WTC11 (cell line): ENCODE results near the gene LRRC75B. TPM values are rescaled to one million over a fixed set of nuclear protein-coding genes. Genes with fewer than 3 reads are reported as not detected.
"Not testable (repeated sequence)": the region's sequence is repeated elsewhere in the genome, so short reads cannot be mapped to it uniquely, and the experiment has no call there.

Experiments used
- ATAC-seq: fragments of 200-7000 bp; cut with Tn5 transposase; 2 replicates; pipeline ENCODE4 v1.10.0; 2021; ENCODE audit warnings: mild to moderate bottlenecking, moderate library complexity
- CTCF ChIA-PET: fragments of 300-600 bp; sonication (Branson Sonifier 250); formaldehyde crosslinking; loops from one replicate; lab custom pipeline; 2021; ENCODE audit warnings: antibody characterized with exemption; lab: Charles Lee
- POLR2A ChIA-PET: fragments of 350-600 bp; sonication (Branson Sonifier 250); formaldehyde crosslinking; loops from one replicate; lab custom pipeline; 2021; ENCODE audit warnings: antibody characterized with exemption; lab: Charles Lee
- DNase-seq: peaks from one replicate; pipeline ENCODE4 v3.0.0; 2021; ENCODE audit warnings: low spot score
- H3K27ac Mint-ChIP-seq: 2 replicates; pipeline ENCODE4 v1.8.0; 2021; ENCODE audit warnings: mixed read lengths
- H3K27me3 Mint-ChIP-seq: 2 replicates; pipeline ENCODE4 v1.8.0; 2021; ENCODE audit warnings: low read depth, mild to moderate bottlenecking, moderate library complexity, mixed read lengths
- H3K36me3 Mint-ChIP-seq: 2 replicates; pipeline ENCODE4 v1.8.0; 2021; ENCODE audit warnings: mixed read lengths
- H3K4me1 Mint-ChIP-seq: 2 replicates; pipeline ENCODE4 v1.8.0; 2022; ENCODE audit warnings: mixed read lengths
- H3K4me3 Mint-ChIP-seq: 2 replicates; pipeline ENCODE4 v1.8.0; 2021; ENCODE audit warnings: mild to moderate bottlenecking, moderate library complexity, mixed read lengths
- H3K9me3 Mint-ChIP-seq: 2 replicates; pipeline ENCODE4 v1.8.0; 2021; ENCODE audit warnings: mixed read lengths
- ATF6 ChIP-seq: sonication (generic); formaldehyde crosslinking; IDR thresholded peaks from 2 replicates; pipeline ENCODE4 v1.8.1; 2023; ENCODE audit warnings: mild to moderate bottlenecking, missing genetic modification reagents
- CBFB ChIP-seq: sonication (generic); formaldehyde crosslinking; IDR thresholded peaks from 2 replicates; pipeline ENCODE4 v1.8.1; 2022; ENCODE audit warnings: mild to moderate bottlenecking, low read depth, missing genetic modification reagents
- CDX4 ChIP-seq: fragments of 250-450 bp; sonication (Bioruptor Pico); IDR thresholded peaks from 2 replicates; pipeline ENCODE4 v1.9.0; 2021; ENCODE audit warnings: moderate library complexity, mild to moderate bottlenecking, inconsistent platforms, borderline replicate concordance
- EMX1 ChIP-seq: fragments of 250-450 bp; sonication (Bioruptor Pico); IDR thresholded peaks from 2 replicates; pipeline ENCODE4 v1.8.0; 2021; ENCODE audit warnings: mild to moderate bottlenecking
- ESRRA ChIP-seq: sonication (generic); formaldehyde crosslinking; IDR thresholded peaks from 2 replicates; pipeline ENCODE4 v1.8.1; 2022; ENCODE audit warnings: mild to moderate bottlenecking, missing genetic modification reagents, borderline replicate concordance
- JAZF1 ChIP-seq: fragments of 250-450 bp; sonication (Bioruptor Pico); IDR thresholded peaks from 2 replicates; pipeline ENCODE4 v1.9.0; 2021; ENCODE audit warnings: moderate library complexity, mild to moderate bottlenecking, inconsistent platforms
- MAX ChIP-seq: sonication (generic); formaldehyde crosslinking; IDR thresholded peaks from 2 replicates; pipeline ENCODE4 v1.8.0; 2022; ENCODE audit warnings: mild to moderate bottlenecking, missing genetic modification reagents
- MLX ChIP-seq: sonication (generic); formaldehyde crosslinking; IDR thresholded peaks from 2 replicates; pipeline ENCODE4 v1.8.1; 2023; ENCODE audit warnings: mild to moderate bottlenecking, missing genetic modification reagents, moderate library complexity
- PREB ChIP-seq: sonication (generic); formaldehyde crosslinking; IDR thresholded peaks from 2 replicates; pipeline ENCODE4 v1.8.1; 2022; ENCODE audit warnings: mild to moderate bottlenecking, missing genetic modification reagents, moderate library complexity, borderline replicate concordance
- STAT6 ChIP-seq: sonication (generic); formaldehyde crosslinking; conservative IDR thresholded peaks from 2 replicates; pipeline ENCODE4 v1.8.1; 2023; ENCODE audit warnings: mild to moderate bottlenecking, low read depth, missing genetic modification reagents, moderate library complexity
- TCF7 ChIP-seq: sonication (generic); formaldehyde crosslinking; IDR thresholded peaks from 2 replicates; pipeline ENCODE4 v1.8.0; 2022; ENCODE audit warnings: mild to moderate bottlenecking, low read depth, missing genetic modification reagents, moderate library complexity
- TEAD1 ChIP-seq: sonication (generic); formaldehyde crosslinking; IDR thresholded peaks from 2 replicates; pipeline ENCODE4 v1.8.0; 2022; ENCODE audit warnings: mild to moderate bottlenecking, missing genetic modification reagents
- USF1 ChIP-seq: sonication (generic); formaldehyde crosslinking; IDR thresholded peaks from 2 replicates; pipeline ENCODE4 v1.8.0; 2022; ENCODE audit warnings: mild to moderate bottlenecking, missing genetic modification reagents
- ZNF219 ChIP-seq: sonication (generic); formaldehyde crosslinking; IDR thresholded peaks from 2 replicates; pipeline ENCODE4 v1.8.0; 2023; ENCODE audit warnings: missing genetic modification reagents, mild to moderate bottlenecking, borderline replicate concordance
- ZNF263 ChIP-seq: sonication (generic); formaldehyde crosslinking; IDR thresholded peaks from 2 replicates; pipeline ENCODE4 v1.8.1; 2022; ENCODE audit warnings: low read depth, mild to moderate bottlenecking, moderate library complexity, missing genetic modification reagents
- ZNF281 ChIP-seq: sonication (generic); formaldehyde crosslinking; IDR thresholded peaks from 2 replicates; pipeline ENCODE4 v1.8.0; 2023; ENCODE audit warnings: mild to moderate bottlenecking, missing genetic modification reagents
- ZNF317 ChIP-seq: sonication (generic); formaldehyde crosslinking; IDR thresholded peaks from 2 replicates; pipeline ENCODE4 v1.8.1; 2023; ENCODE audit warnings: low read depth, mild to moderate bottlenecking, moderate library complexity, missing genetic modification reagents, borderline replicate concordance
- total RNA-seq: library from RNA; stranded (reverse); gene quantifications from 3 replicates; pipeline ENCODE4 v1.2.3, GENCODE V29; 2021

LRRC75B gene
- total RNA-seq, 1 experiment from 2014 or later = 19.2 TPM

GRCh38 chr22:24599514-24599913, 6.6 kb upstream of the LRRC75B start (continued):
- TF ChIP-seq JAZF1 (CRISPR knock-in tag) (no peak), PREB (CRISPR knock-in tag) (no peak), CBFB (CRISPR knock-in tag) (no peak), MLX (CRISPR knock-in tag) (no peak), MAX (no peak), CDX4 (CRISPR knock-in tag) (no peak), ZNF219 (CRISPR knock-in tag) (no peak), ZNF317 (CRISPR knock-in tag) (no peak)

GRCh38 chr22:24597076-24597475, 4.2 kb upstream of the LRRC75B start:
- ATAC-seq, CTCF ChIA-PET, DNase-seq, H3K27me3 Mint-ChIP-seq, H3K4me3 Mint-ChIP-seq, H3K36me3 Mint-ChIP-seq, H3K9me3 Mint-ChIP-seq, POLR2A ChIA-PET, H3K27ac Mint-ChIP-seq: not testable (repeated sequence)
- H3K4me1 Mint-ChIP-seq = peaks cover 21% of the 10 kb centered on the region

- TF ChIP-seq ZNF281 (CRISPR knock-in tag) = no peak
- TF ChIP-seq TCF7 = no peak
- TF ChIP-seq JAZF1 (CRISPR knock-in tag) = no peak
- TF ChIP-seq ATF6 = no peak
- TF ChIP-seq TEAD1 = no peak
- no peak for TF ChIP-seq ZNF263
- TF ChIP-seq USF1 (CRISPR knock-in tag) = no peak
- TF ChIP-seq ESRRA (CRISPR knock-in tag) = no peak
- no peak for TF ChIP-seq STAT6
- TF ChIP-seq EMX1 = no peak
- TF ChIP-seq, all 79 proteins: peak for 0
- ATAC-seq (no peak), DNase-seq (no peak)
- peaks cover 22% of the 10 kb centered on the region for H3K4me1 Mint-ChIP-seq
- CTCF ChIA-PET = interaction anchor here (1.4 kb wide), 1 partner anchor 174 kb away, joined by 4 read pairs; no protein-coding TSS in a partner anchor
- no peaks in the 10 kb centered on the region for H3K9me3 Mint-ChIP-seq
- H3K27ac Mint-ChIP-seq = no peak overlapping the region
- no peaks in the 10 kb centered on the region for H3K36me3 Mint-ChIP-seq
- no peaks in the 10 kb centered on the region for H3K27me3 Mint-ChIP-seq
- POLR2A ChIA-PET = no interaction called here
- no peak overlapping the region for H3K4me3 Mint-ChIP-seq
These were observed 3.0 kb upstream of the LRRC75B start for GRCh38 chr22:24595863-24596262.
